H1 (cell line): ENCODE data around the gene NEBL. TPM values are rescaled to one million over a fixed set of nuclear protein-coding genes. Genes with fewer than 3 reads are reported as not detected.

Experiments
- CTCF ChIA-PET: fragments of 300-600 bp; sonication (Branson Sonifier 250); formaldehyde crosslinking; loops from one replicate; lab custom pipeline; 2021; ENCODE audit not compliant: partially characterized antibody; lab: Charles Lee
- POLR2A ChIA-PET: fragments of 300-600 bp; sonication (Branson Sonifier 250); formaldehyde crosslinking; loops from one replicate; lab custom pipeline; 2021; ENCODE audit warnings: inconsistent platforms; ENCODE audit not compliant: partially characterized antibody; lab: Charles Lee
- DNase-seq, 2 experiments: peaks; one replicate each; pipeline versions ENCODE4 v3.0.0 to v3.0.0-alpha.2; 2010 to 2022; ENCODE audit warnings: low spot score in 2 of 2, low read depth in 1 of 2, mixed read lengths in 1 of 2
- FAIRE-seq: peaks from 2 replicates; lab custom pipeline; 2011; peaks lifted over from hg19 to GRCh38; lab: Jason Lieb, UNC
- H2AFZ ChIP-seq: 2 replicates; pipeline ENCODE4 v1.8.1; 2012; ENCODE audit warnings: low read length, inconsistent platforms
- H2AK5ac ChIP-seq: 2 replicates; pipeline ENCODE4 v1.6.1; 2013; ENCODE audit warnings: low read depth, low read length
- H2BK120ac ChIP-seq: replicated peaks from 2 replicates; pipeline ENCODE3; 2013; ENCODE audit warnings: low read depth, low read length, inconsistent platforms
- H2BK12ac ChIP-seq: 2 replicates; pipeline ENCODE4 v1.6.1; 2013; ENCODE audit warnings: low read depth, low read length
- H2BK15ac ChIP-seq: 2 replicates; pipeline ENCODE4 v1.6.1; 2013; ENCODE audit warnings: low read length
- H2BK20ac ChIP-seq: 2 replicates; pipeline ENCODE4 v1.6.1; 2013; ENCODE audit warnings: low read length
- H2BK5ac ChIP-seq: 2 replicates; pipeline ENCODE4 v1.6.1; 2013; ENCODE audit warnings: low read depth, low read length
- H3K14ac ChIP-seq: 2 replicates; pipeline ENCODE4 v1.6.1; 2013; ENCODE audit warnings: inconsistent platforms; ENCODE audit not compliant: insufficient read length
- H3K18ac ChIP-seq: 2 replicates; pipeline ENCODE4 v1.6.1; 2013; ENCODE audit warnings: low read length; ENCODE audit errors: extremely low read depth
- H3K23ac ChIP-seq: 2 replicates; pipeline ENCODE4 v1.6.1; 2013; ENCODE audit warnings: inconsistent platforms; ENCODE audit not compliant: insufficient read length
- H3K23me2 ChIP-seq: 2 replicates; pipeline ENCODE4 v1.6.1; 2013; ENCODE audit warnings: low read depth, low read length
- H3K27ac ChIP-seq: 2 replicates; pipeline ENCODE4 v1.6.1; 2011; ENCODE audit warnings: low read depth, low read length, inconsistent platforms
- H3K27me3 ChIP-seq, 4 experiments: replicated peaks in 1 of 4; 1 replicate in 1 of 4; 2 replicates in 3 of 4; pipeline versions ENCODE4 v1.6.1 to v1.8.1; 2011 to 2013; ENCODE audit warnings: low read length in 3 of 4, mild to moderate bottlenecking in 3 of 4, inconsistent platforms in 2 of 4, mixed read lengths in 2 of 4, moderate library complexity in 1 of 4; ENCODE audit not compliant: control insufficient read depth in 3 of 4, insufficient read depth in 3 of 4; ENCODE audit errors: extremely low read depth in 1 of 4
- H3K36me3 ChIP-seq, 4 experiments: 2 replicates each; pipeline versions ENCODE4 v1.6.1 to v1.8.1; 2011 to 2013; ENCODE audit warnings: mild to moderate bottlenecking in 4 of 4, low read length in 3 of 4, moderate library complexity in 2 of 4, control low read depth in 1 of 4, inconsistent platforms in 1 of 4; ENCODE audit not compliant: insufficient read depth in 4 of 4, control insufficient read depth in 2 of 4
- H3K4ac ChIP-seq: replicated peaks from 2 replicates; pipeline ENCODE3; 2013; ENCODE audit warnings: low read length, low read depth, mixed read lengths, inconsistent platforms; ENCODE audit not compliant: insufficient read length
- H3K4me1 ChIP-seq, 4 experiments: replicated peaks in 1 of 4; 1 replicate in 1 of 4; 2 replicates in 3 of 4; pipeline versions ENCODE4 v1.6.1 to v1.8.1; 2011 to 2013; ENCODE audit warnings: low read length in 3 of 4, inconsistent platforms in 2 of 4, mixed read lengths in 1 of 4; ENCODE audit not compliant: insufficient read depth in 4 of 4, control insufficient read depth in 3 of 4
- H3K4me2 ChIP-seq, 2 experiments: 2 replicates each; pipeline versions ENCODE4 v1.6.1 to v1.8.1; 2011 to 2013; ENCODE audit warnings: low read depth in 2 of 2, low read length in 2 of 2, control low read depth in 1 of 2, inconsistent platforms in 1 of 2, mild to moderate bottlenecking in 1 of 2; ENCODE audit not compliant: insufficient read depth in 1 of 2
- H3K4me3 ChIP-seq, 4 experiments: fragments of 200-600, 300-600 bp in 1 of 4; sonication (generic), shearing (Covaris generic), sonication (Bioruptor Twin) in 1 of 4; 2 replicates each; pipeline versions ENCODE4 v1.5.1 to v1.8.1; 2011 to 2016; ENCODE audit warnings: low read length in 4 of 4, low read depth in 3 of 4, control low read depth in 2 of 4, inconsistent platforms in 2 of 4, mild to moderate bottlenecking in 2 of 4, mixed read lengths in 1 of 4, moderate library complexity in 1 of 4; ENCODE audit not compliant: insufficient read depth in 2 of 4; ENCODE audit errors: extremely low read depth in 1 of 4
- H3K56ac ChIP-seq: replicated peaks from 2 replicates; pipeline ENCODE3; 2013; ENCODE audit warnings: low read depth, mild to moderate bottlenecking, mixed read lengths, low read length, inconsistent platforms; ENCODE audit not compliant: insufficient read length
- H3K79me1 ChIP-seq: 2 replicates; pipeline ENCODE4 v1.6.1; 2013; ENCODE audit warnings: low read depth, low read length, control low read depth
- H3K79me2 ChIP-seq, 2 experiments: 2 replicates each; pipeline versions ENCODE4 v1.6.1 to v1.8.1; 2012 to 2013; ENCODE audit warnings: low read length in 2 of 2, mild to moderate bottlenecking in 2 of 2, inconsistent platforms in 1 of 2; ENCODE audit not compliant: insufficient read depth in 2 of 2, control insufficient read depth in 1 of 2
- H3K9ac ChIP-seq, 4 experiments: replicated peaks in 1 of 4; 1 replicate in 1 of 4; 2 replicates in 3 of 4; pipeline versions ENCODE4 v1.6.1 to v1.8.1; 2011 to 2013; ENCODE audit warnings: low read depth in 3 of 4, low read length in 3 of 4, control low read depth in 2 of 4, mild to moderate bottlenecking in 2 of 4, moderate library complexity in 2 of 4, inconsistent platforms in 1 of 4; ENCODE audit errors: extremely low read depth in 1 of 4
- H3K9me3 ChIP-seq, 2 experiments: 2 replicates each; pipeline versions ENCODE4 v1.6.1 to v1.8.1; 2012 to 2013; ENCODE audit warnings: mild to moderate bottlenecking in 2 of 2, moderate library complexity in 2 of 2, control low read depth in 1 of 2, inconsistent platforms in 1 of 2, low read depth in 1 of 2, low read length in 1 of 2, mixed read lengths in 1 of 2; ENCODE audit not compliant: insufficient read depth in 2 of 2
- H4K20me1 ChIP-seq, 2 experiments: replicated peaks in 1 of 2; 2 replicates each; pipeline versions ENCODE3 to v1.8.1; 2011 to 2013; ENCODE audit warnings: inconsistent platforms in 2 of 2, low read length in 2 of 2, mild to moderate bottlenecking in 1 of 2; ENCODE audit not compliant: insufficient read depth in 2 of 2, control insufficient read depth in 1 of 2
- H4K5ac ChIP-seq: 2 replicates; pipeline ENCODE4 v1.6.1; 2013; ENCODE audit warnings: low read length, low read depth, mixed read lengths, inconsistent platforms; ENCODE audit not compliant: insufficient read length
- H4K8ac ChIP-seq: 2 replicates; pipeline ENCODE4 v1.8.0; 2013; ENCODE audit warnings: mild to moderate bottlenecking, moderate library complexity, low read length, inconsistent platforms; ENCODE audit not compliant: insufficient read depth; ENCODE audit errors: extremely low read depth
- H4K91ac ChIP-seq: replicated peaks from 2 replicates; pipeline ENCODE3; 2013; ENCODE audit warnings: low read length, mixed read lengths, inconsistent platforms; ENCODE audit not compliant: insufficient read length
- ATF2 ChIP-seq: IDR thresholded peaks from 2 replicates; pipeline ENCODE4 v1.6.1; 2012; ENCODE audit warnings: low read length, inconsistent platforms
- CTCF ChIP-seq, 3 experiments: IDR thresholded peaks; 1 replicate in 2 of 3; 2 replicates in 1 of 3; pipeline versions ENCODE4 v1.5.1 to v1.6.1; 2011; ENCODE audit warnings: low read length in 3 of 3, mild to moderate bottlenecking in 3 of 3, inconsistent platforms in 2 of 3, low read depth in 1 of 3, moderate library complexity in 1 of 3; ENCODE audit not compliant: insufficient read depth in 1 of 3; ENCODE audit errors: control extremely low read depth in 1 of 3
- FOSL1 ChIP-seq: IDR thresholded peaks from 2 replicates; pipeline ENCODE4 v1.6.1; 2011; ENCODE audit warnings: mild to moderate bottlenecking, low read depth, low read length, moderate library complexity; ENCODE audit not compliant: insufficient read depth
- KDM5A ChIP-seq: fragments of 200-600 bp; IDR thresholded peaks from 2 replicates; pipeline ENCODE4 v1.7.1; 2012; ENCODE audit warnings: mild to moderate bottlenecking, low read length, inconsistent platforms, mixed read lengths
- MAFK ChIP-seq: IDR thresholded peaks from 2 replicates; pipeline ENCODE4 v1.6.1; 2012; ENCODE audit warnings: low read depth, mild to moderate bottlenecking, improper control_type of control experiment, low read length
- MAX ChIP-seq: IDR thresholded peaks from 2 replicates; pipeline ENCODE4 v1.6.1; 2012; ENCODE audit warnings: inconsistent platforms
- SIRT6 ChIP-seq: IDR thresholded peaks from one replicate; pipeline ENCODE4 v1.7.1; 2012; ENCODE audit warnings: low read length, inconsistent platforms
- TCF12 ChIP-seq: IDR thresholded peaks from 2 replicates; pipeline ENCODE4 v1.6.1; 2011; ENCODE audit warnings: low read depth, mild to moderate bottlenecking, low read length
- WGBS, 2 experiments: shearing (Covaris generic) in 1 of 2; methylation state at CpG; one replicate each; pipeline versions ENCODE4 v1.1.6 to v1.1.7; 2013 to 2015; ENCODE audit warnings: low lambda C conversion rate in 2 of 2, mixed read lengths in 2 of 2, inconsistent platforms in 1 of 2, low coverage in 1 of 2, missing lambda C conversion rate in 1 of 2; ENCODE audit not compliant: insufficient replicate concordance in 2 of 2, insufficient coverage in 1 of 2, insufficient read length in 1 of 2; ENCODE audit errors: extremely low coverage in 1 of 2, missing lambda C conversion rate in 1 of 2; 5-methylcytosine and 5-hydroxymethylcytosine counted together
- polyA plus RNA-seq, 7 experiments: library from polyadenylated mRNA; depleted of rRNA in 3 of 7; stranded (reverse) in 5 of 7; unstranded in 2 of 7; fragments of >200 nt in 5 of 7; fragments of 200-250 nt in 2 of 7; gene quantifications; 1 replicate in 5 of 7; 2 replicates in 1 of 7; 4 replicates in 1 of 7; pipeline versions ENCODE4 v1.2.1 to v1.2.3, GENCODE V29; 2011 to 2013; ENCODE audit warnings: missing spikeins in 2 of 7, mixed read lengths in 2 of 7
- total RNA-seq: library from RNA; stranded (reverse); fragmentation: NEBNext Ultra II Directional; extraction: Animal tissue kit (Norgen Biotek cat#: 25700); gene quantifications from 2 replicates; pipeline ENCODE4 v1.2.1, GENCODE V29; 2021

The NEBL gene
- total and polyA plus RNA-seq, 2 of the 8 experiments (the other 6 are each of a cell fraction or from before 2014, with no cell fraction given), result 7.5 to 10.5 TPM

GRCh38 chr10:20745556-20746375, 151.3 kb downstream of the NEBL start:
- Histone ChIP-seq H3K14ac (no peak overlapping the region), H3K56ac (no peak overlapping the region), H3K79me1 (no peaks in the 10 kb centered on the region), H3K79me2 (no peaks in the 10 kb centered on the region), H3K27ac (no peak overlapping the region), H3K9me3 (peaks cover 0 to 4% of the 10 kb centered on the region in 2 experiments; a peak in 1 of 4 replicates), H4K8ac (no peak overlapping the region), H3K27me3 (no peaks in the 10 kb centered on the region), H3K36me3 (no peaks in the 10 kb centered on the region), H4K91ac (no peak overlapping the region), H3K4me2 (no peak overlapping the region), H4K5ac (no peak overlapping the region), H3K23me2 (no peaks in the 10 kb centered on the region), H3K4me1 (no peaks in the 10 kb centered on the region), H3K9ac (no peak overlapping the region), H2BK15ac (no peak overlapping the region), H3K23ac (no peak overlapping the region), H2AK5ac (no peak overlapping the region), H2AFZ (no peak overlapping the region), H3K4ac (no peak overlapping the region), H2BK5ac (no peak overlapping the region), H2BK12ac (no peak overlapping the region), H3K4me3 (no peak overlapping the region), H3K18ac (no peak overlapping the region), H2BK20ac (no peak overlapping the region), H4K20me1 (no peaks in the 10 kb centered on the region), H2BK120ac (no peak overlapping the region)
- CTCF ChIA-PET, result interaction anchor here (0.6 to 1.5 kb wide), 3 partner anchors 15 to 258 kb away, joined by 3 read pairs; no protein-coding TSS in a partner anchor
- FAIRE-seq (no peak), DNase-seq (no peak)
- POLR2A ChIA-PET, result no interaction called here
- 93% methylated on average over 7 of the region's 7 CpGs; no CpG with 5 or more reads in 1 of the 2 experiments for WGBS, 2 experiments
- no peak for TF ChIP-seq ATF2
- no peak for TF ChIP-seq KDM5A
- TF ChIP-seq MAX, result no peak
- TF ChIP-seq FOSL1, result no peak
- TF ChIP-seq SIRT6, result no peak
- no peak for TF ChIP-seq MAFK
- no peak for TF ChIP-seq CTCF (IDR thresholded peaks at IDR 0.05; ENCODE audit: control extremely low read depth in 1 of 3, insufficient read depth in 1 of 3, low read depth in 1 of 3, low read length in 3 of 3)
- no peak for TF ChIP-seq TCF12
